COLO829 (cell line): ENCODE results near the gene STIM1.
"Not testable (repeated sequence)": the region's sequence is repeated elsewhere in the genome, so short reads cannot be mapped to it uniquely, and the experiment has no call there.

Experiments used
- DNase-seq: peaks from one replicate; pipeline ENCODE4 v3.0.0; 2012; ENCODE audit warnings: low spot score

The STIM1 gene

DNA sequence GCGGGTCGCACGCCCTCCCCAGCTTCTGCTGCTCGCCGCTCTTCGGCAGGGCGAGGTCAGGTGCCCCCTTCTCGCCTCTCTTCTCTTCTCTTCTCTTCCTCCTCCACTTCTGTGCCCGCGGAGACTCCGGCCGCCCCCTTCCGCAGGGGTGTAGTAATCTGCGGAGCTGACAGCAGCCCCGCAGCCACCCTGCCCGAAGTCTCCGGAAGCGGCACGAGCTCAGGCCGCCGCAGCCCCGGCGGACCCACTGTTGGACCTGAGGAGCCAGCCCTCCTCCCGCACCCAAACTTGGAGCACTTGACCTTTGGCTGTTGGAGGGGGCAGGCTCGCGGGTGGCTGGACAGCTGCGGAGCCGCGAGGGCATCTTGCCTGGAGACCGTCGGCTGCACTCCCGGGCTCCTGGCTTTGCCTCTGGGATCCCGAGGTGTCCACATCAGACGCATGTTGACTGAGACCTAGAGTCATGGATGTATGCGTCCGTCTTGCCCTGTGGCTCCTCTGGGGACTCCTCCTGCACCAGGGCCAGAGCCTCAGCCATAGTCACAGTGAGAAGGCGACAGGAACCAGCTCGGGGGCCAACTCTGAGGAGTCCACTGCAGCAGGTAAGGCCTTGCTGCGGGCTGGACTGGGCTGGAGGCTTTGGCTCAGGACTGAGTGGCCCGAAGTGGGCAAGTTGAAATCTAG is 486 bp downstream of the STIM1 start:
- no peak for DNase-seq

DNA sequence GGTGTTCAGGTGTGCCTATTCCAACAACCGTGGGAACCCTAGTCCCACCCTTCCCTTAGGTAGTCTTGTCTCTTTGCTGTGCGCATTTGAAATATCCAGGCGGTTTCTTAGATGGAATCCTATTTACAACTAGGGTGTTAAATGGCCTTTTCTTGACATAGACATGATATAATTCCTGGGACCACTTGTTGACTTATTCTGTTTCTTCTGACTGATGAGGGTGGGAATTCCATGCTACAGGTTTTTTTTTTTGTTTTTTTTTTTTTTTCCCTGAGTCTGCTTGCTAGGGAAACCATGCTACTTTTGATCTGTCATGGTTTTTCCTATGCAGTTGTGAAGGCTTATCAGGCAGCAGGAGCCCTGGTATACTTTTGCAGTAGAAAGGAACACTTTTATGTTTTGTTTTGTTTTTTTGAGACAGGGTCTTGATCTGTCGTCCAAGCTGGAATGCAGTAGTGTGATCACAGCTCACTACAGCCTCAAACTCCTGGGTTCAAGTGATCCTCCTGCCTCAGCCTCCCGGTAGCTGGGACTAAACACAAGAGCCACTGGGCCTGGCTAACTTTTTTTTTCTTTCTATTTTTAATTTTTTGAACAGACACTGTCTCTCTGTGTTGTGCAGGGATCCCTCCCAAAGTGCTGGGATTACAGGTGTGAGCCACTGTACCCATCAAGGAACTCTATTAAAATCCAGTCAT is 1.5 kb downstream of the STIM1 start:
- DNase-seq = no peak

- DNase-seq = no peak
These were observed 2.2 kb downstream of the STIM1 start for GRCh38 chr11:3857628-3858027.

DNA sequence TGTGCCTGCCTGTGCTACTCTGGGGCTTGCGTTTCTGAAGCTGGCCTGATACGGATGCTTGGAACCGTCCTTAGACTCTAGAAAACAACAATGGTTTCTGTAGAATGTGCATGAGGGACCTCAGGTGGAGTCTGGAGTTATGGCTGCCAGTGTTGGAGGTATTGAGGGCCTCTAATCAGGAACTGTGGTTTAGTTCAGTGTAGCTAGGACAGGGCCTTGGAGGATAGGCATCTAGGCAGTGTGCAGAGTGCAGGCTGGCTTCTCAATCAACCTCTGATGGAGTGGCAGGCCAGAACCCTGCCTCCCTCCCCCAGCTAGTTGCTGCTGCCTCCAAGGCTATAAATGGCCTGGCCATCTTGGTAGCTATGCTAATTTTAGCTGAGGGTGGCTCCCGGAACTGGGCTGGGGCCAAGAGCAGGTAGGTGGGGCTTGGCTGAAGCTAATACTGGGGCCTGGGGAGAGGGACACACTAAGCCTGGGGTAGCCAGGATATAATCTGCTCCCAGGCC is 4.0 kb downstream of the STIM1 start:
- DNase-seq = no peak

GRCh38 chr11:3860375-3860774 is 4.9 kb downstream of the STIM1 start:
- DNase-seq = no peak

DNA sequence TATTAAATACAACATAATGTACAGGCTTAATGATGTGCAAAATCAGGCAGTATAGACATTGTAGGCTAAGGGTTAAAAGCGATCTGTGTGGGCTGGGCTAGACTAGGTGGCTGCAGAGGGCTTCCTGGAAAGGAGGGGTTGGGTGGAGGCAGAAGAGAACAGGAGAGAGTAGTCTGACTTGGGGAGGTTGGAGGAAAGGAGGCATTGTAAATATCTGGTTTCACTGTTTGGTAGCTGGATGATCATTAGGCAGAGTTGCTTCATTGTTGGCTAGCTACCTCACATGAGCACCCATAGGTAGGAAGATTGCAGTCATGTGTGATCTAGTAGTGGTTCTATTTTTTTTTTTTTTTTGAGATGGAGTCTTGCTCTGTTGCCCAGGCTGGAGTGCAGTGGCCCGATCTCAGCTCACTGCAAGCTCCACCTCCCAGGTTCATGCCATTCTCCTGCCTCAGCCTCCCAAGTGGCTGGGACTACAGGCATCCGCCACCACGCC is 5.5 kb downstream of the STIM1 start:
- not testable (repeated sequence) for DNase-seq

DNA sequence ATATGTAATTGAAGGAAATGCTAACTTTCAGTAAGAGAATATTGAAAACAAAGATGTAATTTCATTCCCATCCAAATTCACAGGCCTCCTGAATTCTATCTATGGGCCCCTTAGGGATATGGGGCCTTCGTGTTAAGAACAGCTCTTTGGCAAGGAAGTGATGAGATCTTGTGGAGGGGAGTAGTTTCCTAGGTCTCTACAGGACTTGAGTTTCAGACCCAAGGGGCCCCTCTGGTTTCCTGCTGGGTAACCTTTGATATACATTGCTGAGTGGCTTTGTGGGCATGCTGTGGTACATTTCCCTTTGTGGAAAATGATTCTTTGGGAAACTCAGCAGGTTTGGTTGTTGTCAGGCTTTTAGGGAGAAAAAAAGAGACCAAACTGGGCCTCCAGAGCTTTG is 6.2 kb downstream of the STIM1 start:
- no peak for DNase-seq

- DNase-seq = no peak
These were observed 10.1 kb downstream of the STIM1 start for GRCh38 chr11:3865388-3866193.

DNA sequence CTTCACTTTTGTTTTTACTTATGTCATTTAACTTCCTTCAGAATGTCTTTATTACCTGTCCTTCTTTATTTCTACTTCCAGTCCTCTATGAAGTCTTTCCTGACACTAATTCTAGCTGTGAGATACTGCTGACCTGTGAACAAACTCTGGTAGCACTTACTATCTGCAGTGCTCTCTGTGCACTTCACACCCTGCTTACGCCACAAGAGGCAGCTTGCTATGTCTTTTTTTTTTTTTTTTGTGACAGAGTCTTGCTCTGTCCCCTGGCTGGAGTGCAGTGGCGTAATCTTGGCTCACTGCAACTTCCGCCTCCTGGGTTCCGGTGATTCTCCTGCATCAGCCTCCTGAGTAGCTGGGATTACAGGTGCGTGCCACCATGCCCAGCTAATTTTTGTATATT is 10.7 kb downstream of the STIM1 start:
- DNase-seq = no peak

DNA sequence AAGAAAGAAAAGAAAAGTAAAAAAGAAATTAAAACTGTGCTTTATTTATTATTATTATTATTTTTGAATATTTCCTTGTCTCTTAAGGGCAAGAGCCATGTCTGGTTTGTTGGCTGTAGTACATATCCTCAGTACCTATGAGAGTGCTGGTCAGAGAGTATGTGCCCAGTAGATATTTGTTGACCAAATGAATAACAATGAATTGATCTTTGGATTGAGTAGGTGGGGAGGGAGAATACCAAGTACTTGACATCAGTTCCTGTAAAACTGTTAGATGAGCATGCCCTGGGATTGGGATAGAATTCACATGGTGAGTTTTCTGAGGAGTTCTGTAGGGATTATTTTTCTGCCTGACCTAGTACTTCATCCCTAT is 11.4 kb downstream of the STIM1 start:
- no peak for DNase-seq

DNA sequence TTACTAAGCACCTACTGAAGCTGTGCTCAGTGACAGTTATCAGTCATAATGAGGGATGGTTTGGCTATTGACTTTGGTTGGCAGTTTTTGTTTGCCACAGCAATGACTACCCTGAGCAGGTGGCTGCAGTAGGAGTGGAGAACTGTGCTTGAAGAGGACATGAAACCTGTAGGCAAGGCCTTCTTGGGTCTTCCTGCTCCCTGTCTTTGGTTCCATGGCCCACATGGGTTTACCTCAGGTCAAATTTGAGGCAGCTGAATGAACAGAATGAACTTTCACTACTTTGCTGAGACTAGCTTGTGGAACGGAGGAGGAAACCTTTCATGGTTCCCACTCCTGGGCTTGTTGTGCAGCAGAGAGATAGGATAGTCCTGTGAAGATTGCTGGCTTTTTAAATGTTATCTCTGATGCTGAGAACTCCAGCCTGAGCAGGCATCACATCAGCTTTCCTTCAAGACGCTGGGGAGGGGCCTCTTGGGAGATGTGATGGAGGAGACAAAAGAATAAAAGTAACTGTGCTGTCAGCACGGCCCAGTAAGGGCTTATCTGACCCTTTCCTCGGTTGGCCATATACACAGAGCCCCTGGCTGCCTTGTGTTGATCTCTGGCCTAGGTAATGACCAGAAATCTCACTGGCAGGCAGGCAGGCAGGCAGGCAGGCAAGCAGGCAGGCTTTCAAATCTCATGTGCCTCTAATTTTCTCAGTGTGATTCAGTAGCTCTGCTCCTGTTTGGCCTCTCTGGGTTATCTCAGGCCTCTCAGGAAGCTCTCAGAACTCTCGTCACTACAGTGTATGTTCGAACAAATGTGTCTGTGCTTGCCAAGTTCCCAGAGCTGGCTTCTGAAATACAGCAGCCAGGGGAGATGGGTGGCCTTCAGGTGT is 12.0 kb downstream of the STIM1 start:
- no peak for DNase-seq

GRCh38 chr11:3873712-3874349 is 18.4 kb downstream of the STIM1 start:
- no peak for DNase-seq

DNA sequence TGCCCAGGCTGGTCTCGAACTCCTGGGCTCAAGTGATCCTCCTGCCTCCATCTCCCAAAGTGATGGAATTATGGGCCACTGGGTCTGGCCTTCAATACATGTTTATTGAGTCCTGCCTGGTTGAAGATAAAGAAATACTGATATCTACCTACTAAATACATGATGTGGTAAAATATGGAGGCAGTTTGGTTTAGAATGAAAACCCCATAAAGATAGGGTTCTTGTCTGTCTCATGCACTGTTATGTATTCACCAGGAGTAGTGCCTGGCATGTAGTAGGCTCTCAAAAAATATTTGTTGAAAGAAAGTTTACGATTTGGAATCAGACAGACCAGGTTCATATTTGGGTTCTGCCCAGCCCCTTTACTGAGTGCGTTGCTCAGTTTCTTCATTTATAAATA is 21.1 kb downstream of the STIM1 start:
- no peak for DNase-seq

GRCh38 chr11:3877364-3878257 is 22.1 kb downstream of the STIM1 start:
- no peak for DNase-seq

- DNase-seq = no peak
These were observed 22.8 kb downstream of the STIM1 start for GRCh38 chr11:3878258-3878584.

GRCh38 chr11:3879216-3879966 is 23.9 kb downstream of the STIM1 start:
- no peak for DNase-seq

DNA sequence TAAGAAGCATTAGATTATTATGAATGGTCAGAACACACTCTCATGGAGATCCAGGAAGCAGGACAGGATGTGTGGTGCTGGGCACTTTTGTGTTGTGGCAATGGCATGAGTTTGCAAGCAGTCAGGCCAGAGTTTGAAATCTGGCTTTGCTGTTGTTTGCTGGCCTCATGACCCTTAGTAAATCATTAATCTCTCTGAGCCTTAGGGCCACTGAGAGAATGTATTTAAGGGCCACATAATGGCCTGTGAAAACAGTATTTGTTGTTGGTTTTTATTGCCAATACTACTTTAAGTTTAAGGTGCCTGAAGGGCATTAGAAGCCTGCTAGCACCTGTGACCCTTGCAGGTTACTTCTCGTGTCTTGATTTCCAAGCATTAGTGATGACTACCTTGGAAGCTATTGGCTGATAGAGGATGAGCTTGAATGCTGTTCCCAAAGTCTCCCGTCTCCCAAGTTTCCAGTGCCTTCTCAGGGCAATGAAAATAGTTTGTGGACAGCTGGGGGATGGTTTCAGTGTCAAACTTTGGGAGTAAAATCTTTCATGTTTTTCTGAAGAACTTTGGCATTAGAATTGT is 24.6 kb downstream of the STIM1 start:
- DNase-seq = no peak

- no peak for DNase-seq
These were observed 25.3 kb downstream of the STIM1 start for GRCh38 chr11:3880724-3881123.

- no peak for DNase-seq
These were observed 27.2 kb downstream of the STIM1 start for GRCh38 chr11:3882655-3883054.
